Heart left ventricle (tissue), 16 donors: ENCODE data around the gene SPATA2. TPM values are rescaled to one million over a fixed set of nuclear protein-coding genes. Genes with fewer than 3 reads are reported as not detected.

Experiments
- ATAC-seq, 4 donors: fragments of 200-7000 bp; cut with Tn5 transposase; one replicate each; pipeline ENCODE4 v1.9.1; 2020 to 2022; ENCODE audit warnings: moderate library complexity in 4 of 4, mild to moderate bottlenecking in 3 of 4, moderate number of reproducible peaks in 1 of 4
- DNase-seq, 5 donors: peaks; one replicate each; pipeline ENCODE4 v3.0.0-alpha.2; 2020
- H3K27ac ChIP-seq, 12 donors: fragments of 200-600 bp; sonication (generic) in 4 of 12; one replicate each; pipeline versions ENCODE4 v1.5.0 to v1.8.0; 2016 to 2022; ENCODE audit warnings: mild to moderate bottlenecking in 2 of 12
- H3K27me3 ChIP-seq, 9 donors: fragments of 200-600 bp; sonication (generic) in 2 of 9; one replicate each; pipeline versions ENCODE4 v1.5.1 to v1.8.0; 2016 to 2022; ENCODE audit warnings: mild to moderate bottlenecking in 3 of 9
- H3K36me3 ChIP-seq, 9 donors: fragments of 200-600 bp; sonication (generic) in 2 of 9; one replicate each; pipeline versions ENCODE4 v1.5.0 to v1.8.0; 2018 to 2022; ENCODE audit warnings: mild to moderate bottlenecking in 2 of 9
- H3K4me1 ChIP-seq, 12 donors: fragments of 200-600 bp; sonication (generic) in 4 of 12; one replicate each; pipeline versions ENCODE4 v1.5.0 to v1.8.0; 2016 to 2022; ENCODE audit warnings: mild to moderate bottlenecking in 3 of 12
- H3K4me3 ChIP-seq, 12 donors: fragments of 200-600 bp; sonication (generic) in 4 of 12; one replicate each; pipeline versions ENCODE4 v1.5.0 to v1.8.0; 2017 to 2022; ENCODE audit warnings: mild to moderate bottlenecking in 9 of 12, moderate library complexity in 4 of 12
- H3K9me3 ChIP-seq, 12 donors: fragments of 200-600 bp; sonication (generic) in 4 of 12; one replicate each; pipeline versions ENCODE4 v1.5.0 to v1.8.0; 2016 to 2022; ENCODE audit warnings: mild to moderate bottlenecking in 1 of 12
- CTCF ChIP-seq, 12 donors: fragments of 200-600 bp; sonication (generic) in 4 of 12; IDR thresholded peaks; one replicate each; pipeline versions ENCODE4 v1.5.0 to v1.8.0; 2018 to 2022; ENCODE audit warnings: antibody characterized with exemption in 12 of 12, mild to moderate bottlenecking in 5 of 12
- POLR2A ChIP-seq, 2 donors: fragments of 450-650 bp; IDR thresholded peaks; one replicate each; pipeline ENCODE4 v1.6.1; 2017; ENCODE audit warnings: antibody characterized with exemption in 2 of 2, mild to moderate bottlenecking in 2 of 2, moderate library complexity in 2 of 2
- WGBS, 4 donors: extraction: QIAGEN DNeasy Blood & Tissue Kit in 2 of 4; methylation state at CpG; one replicate each; pipeline versions ENCODE4 v1.1.5 to v1.1.7; 2013 to 2018; 5-methylcytosine and 5-hydroxymethylcytosine counted together
- intact Hi-C, 10 donors: fragments of 100-400 bp; cut with DNase I; formaldehyde crosslinking; loops; one replicate each; pipeline versions ENCODE4 v1.11.1 to v1.14.2; 2022
- polyA plus RNA-seq, 2 donors: library from polyadenylated mRNA; stranded (reverse); fragments of 200-250 nt; gene quantifications; one replicate each; pipeline ENCODE4 v1.2.3, GENCODE V29; 2013
- total RNA-seq, 9 donors: library from RNA; depleted of rRNA in 2 of 9; stranded (reverse); fragments of >200 nt in 2 of 9; fragmentation: NEBNext Ultra II Directional in 3 of 9; extraction: Animal tissue kit (Norgen Biotek cat#: 25700) in 3 of 9; gene quantifications; one replicate each; pipeline versions ENCODE4 v1.1.0 to v1.2.4, GENCODE V29; 2016 to 2023
- donor health status: ischemic (EF 13 %, LVEDD 7.1; RV severe dilation, severe dysfunction).
- donor health status: healthy with polysubstance abuse.
- donor health status: DM: no; HTN: yes; CAD: no.
- donor health status: DM: no; HTN: no; CAD: no.
- donor health status: ischemic (EF 25% LVEDD 6.9; RV normal size, moderate dysfunction).
- donor health status: ischemic (EF 25% LVEDD 5.7; RV mildly dilated, moderate dysfunction).
- donor health status: healthy.
- donor health status: DM: yes; HTN: yes; CAD: no.
- donor health status: ischemic (EF 35%, LVEDD 5.7; RV mildly dilated, moderate dysfunction).
- donor health status: nonischemic (EF 11% LVEDD 7.7; RV severe dilation, severe dysfunction).
- donor health status: DM: yes; HTN: yes; CAD: no.
- donor health status: PGD.
- donor health status: ischemic (EF 29% LVEDD 5.4; RV normal size, mild dysfunction).
- donor health status: nonischemic (EF 23%, LVEDD 6.1; RV moderate dilation, normal function).

Gene SPATA2
- total and polyA plus RNA-seq, 11 donors, result 4.3 to 9.3 (median 7.8) TPM

- Histone ChIP-seq H3K27me3 (no peaks in the 10 kb centered on the region), H3K9me3 (no peaks in the 10 kb centered on the region), H3K36me3 (peaks cover 0 to 75% (median 49%) of the 10 kb centered on the region in 9 donors), H3K27ac (peak overlapping the region in 7 of 12 donors; percentile 17 to 85 (median 61)), H3K4me1 (peaks cover 0 to 46% (median 18%) of the 10 kb centered on the region in 12 donors), H3K4me3 (no peak overlapping the region)
- DNase-seq, result no peak
- intact Hi-C loops, result no loop called here
- no peak for ATAC-seq
- TF ChIP-seq POLR2A (IDR thresholded peaks at IDR 0.05) (no peak), CTCF (IDR thresholded peaks at IDR 0.05) (no peak)
- 87 to 93% (median 92%) methylated on average over 26 to 29 of the region's 29 CpGs for WGBS, 4 donors
These were observed 9.8 kb downstream of the SPATA2 start for GRCh38 chr20:49905415-49906091.

GRCh38 chr20:49904440-49905214, 10.7 kb downstream of the SPATA2 start:
- TF ChIP-seq CTCF (IDR thresholded peaks at IDR 0.05) (no peak), POLR2A (IDR thresholded peaks at IDR 0.05) (no peak)
- WGBS, 4 donors, result 89 to 94% (median 93%) methylated on average over 17 of the region's 17 CpGs
- H3K4me3 ChIP-seq, result no peak overlapping the region
- no peak for DNase-seq
- no peak overlapping the region for H3K27ac ChIP-seq
- intact Hi-C loops, result no loop called here
- H3K27me3 ChIP-seq, result no peaks in the 10 kb centered on the region
- H3K4me1 ChIP-seq, result peaks cover 0 to 47% (median 11%) of the 10 kb centered on the region in 12 donors
- peaks cover 0 to 69% (median 49%) of the 10 kb centered on the region in 9 donors for H3K36me3 ChIP-seq
- ATAC-seq, result no peak
- no peaks in the 10 kb centered on the region for H3K9me3 ChIP-seq

GRCh38 chr20:49901588-49901987, 13.7 kb downstream of the SPATA2 start:
- Histone ChIP-seq H3K27ac (no peak overlapping the region), H3K36me3 (peaks cover 0 to 45% (median 33%) of the 10 kb centered on the region in 9 donors), H3K4me3 (no peak overlapping the region), H3K9me3 (peaks cover 0 to 5% (median 0%) of the 10 kb centered on the region in 12 donors), H3K4me1 (peaks cover 0 to 21% (median 0%) of the 10 kb centered on the region in 12 donors), H3K27me3 (no peaks in the 10 kb centered on the region)
- TF ChIP-seq CTCF (IDR thresholded peaks at IDR 0.05) (no peak), POLR2A (IDR thresholded peaks at IDR 0.05) (no peak)
- DNase-seq, result no peak
- 49 to 76% (median 67%) methylated on average over 3 to 5 of the region's 5 CpGs for WGBS, 4 donors
- intact Hi-C loops, result no loop called here
- peak in 1 of 4 donors; percentile 38 for ATAC-seq
